ENCODE results near the gene LYZL2. TPM values are rescaled to one million over a fixed set of nuclear protein-coding genes. Genes with fewer than 3 reads are reported as not detected.
"Not testable (repeated sequence)": the region's sequence is repeated elsewhere in the genome, so short reads cannot be mapped to it uniquely, and the experiment has no call there.

The LYZL2 gene
- total RNA-seq: not detected

DNA sequence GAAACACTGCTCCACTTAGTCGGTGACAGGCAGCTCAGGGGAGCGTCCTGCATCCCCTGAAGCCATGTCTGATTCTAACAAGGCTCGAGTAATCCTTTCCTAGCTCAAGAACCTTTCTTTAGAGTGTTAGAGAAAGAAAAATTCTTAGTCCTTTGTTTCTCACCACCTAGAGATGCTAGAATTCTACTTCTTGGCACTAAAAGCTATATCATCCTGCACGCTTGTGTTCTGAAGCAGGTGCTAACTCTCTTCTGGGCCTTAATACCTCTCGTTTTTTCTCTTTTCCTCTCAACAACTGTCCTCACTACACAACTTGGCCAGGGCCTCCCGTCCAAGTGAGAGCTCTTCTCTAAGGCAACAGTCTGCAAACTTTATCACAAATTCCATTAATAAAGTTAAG is at the start of gene LYZL2:
Gene LYZL2, minus strand, starts transcription at position 101 of the 400 bp plus-strand sequence. CDS start 2,838 bp downstream, outside the sequence.
- no peak for DNase-seq (ENCODE audit: low spot score)
- no peak for ATAC-seq

DNA sequence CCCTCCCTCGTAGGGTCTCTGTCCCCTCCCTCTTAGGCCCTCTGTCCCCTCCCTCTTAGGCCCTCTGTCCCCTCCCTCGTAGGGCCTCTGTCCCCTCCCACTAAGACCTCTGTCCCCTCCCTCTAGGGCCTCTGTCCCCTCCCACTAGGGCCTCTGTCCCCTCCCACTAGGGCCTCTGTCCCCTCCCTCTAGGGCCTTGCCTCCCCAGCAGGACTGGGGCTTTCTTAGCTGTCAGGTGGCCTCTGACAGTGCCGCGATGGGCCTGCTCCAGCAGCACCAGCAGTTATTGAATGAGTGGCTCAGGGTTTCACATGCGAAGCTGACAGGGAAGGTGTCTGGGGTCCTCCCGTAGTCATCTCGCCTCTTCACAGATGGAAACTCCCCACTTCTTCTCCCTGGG is 48.1 kb upstream of the LYZL2 start:
- not testable (repeated sequence) for ATAC-seq; DNase-seq (ENCODE audit: low spot score)

DNA sequence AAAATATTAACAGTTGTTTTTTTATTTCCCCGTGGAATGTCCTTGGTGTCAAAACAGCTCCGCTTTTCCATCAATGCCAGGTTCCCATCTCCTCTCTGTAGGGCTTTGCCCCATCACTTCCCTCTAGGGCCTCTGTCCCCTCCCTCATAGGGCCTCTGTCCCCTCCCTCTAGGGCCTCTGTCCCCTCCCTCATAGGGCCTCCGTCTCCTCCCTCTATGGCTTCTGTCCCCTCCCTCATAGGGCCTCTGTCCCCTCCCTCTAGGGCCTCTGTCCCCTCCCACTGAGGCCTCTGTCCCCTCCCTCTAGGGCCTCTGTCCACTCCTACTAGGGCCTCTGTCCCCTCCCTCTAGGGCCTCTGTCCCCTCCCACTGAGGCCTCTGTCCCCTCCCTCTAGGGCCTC is 47.6 kb upstream of the LYZL2 start:
- DNase-seq (ENCODE audit: low spot score); ATAC-seq: not testable (repeated sequence)

DNA sequence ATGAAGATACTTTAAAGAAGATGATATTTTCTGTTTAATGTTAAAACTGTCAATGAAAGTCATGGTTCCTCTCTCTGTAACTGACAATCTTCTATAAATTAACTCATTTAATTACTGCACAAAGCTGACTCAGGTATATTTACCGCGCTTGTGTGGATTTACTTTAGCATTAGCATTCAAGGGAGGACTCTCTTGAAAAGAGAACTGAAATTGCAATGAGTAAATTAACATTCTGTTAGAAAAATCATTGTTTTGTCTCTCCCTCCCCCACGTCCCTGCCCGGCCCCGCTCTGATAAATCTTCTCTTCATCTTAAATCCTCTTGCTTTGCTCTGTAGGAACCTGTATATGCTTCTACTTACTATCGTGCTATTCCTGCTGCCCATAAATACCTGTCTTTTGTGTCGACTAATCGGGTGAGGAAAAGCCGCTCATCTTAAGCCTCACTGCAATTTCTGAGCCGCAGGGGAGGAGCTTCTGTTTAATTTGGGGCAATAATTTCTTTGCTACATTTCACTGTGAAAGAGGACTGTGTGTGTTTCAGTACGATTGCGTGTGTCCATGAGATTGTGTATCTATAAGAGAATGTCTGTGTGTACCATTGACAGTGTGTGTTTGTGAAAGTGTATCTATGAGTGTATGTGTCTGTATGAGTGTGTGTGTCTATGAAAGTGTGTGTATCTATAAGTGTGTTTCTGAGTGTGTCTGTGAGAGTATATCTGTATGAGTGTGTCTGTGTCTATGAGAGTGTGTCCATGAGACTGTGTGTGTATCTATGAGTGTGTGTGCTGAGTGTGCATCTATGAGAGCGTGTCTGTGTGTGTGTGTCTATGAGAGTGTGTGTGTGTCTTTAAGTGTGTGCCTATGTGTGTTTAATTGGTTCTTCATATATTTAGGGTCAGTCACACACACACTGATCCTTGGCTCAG is 46.5 kb upstream of the LYZL2 start:
- ATAC-seq: no peak
- no peak for DNase-seq (ENCODE audit: low spot score)

DNA sequence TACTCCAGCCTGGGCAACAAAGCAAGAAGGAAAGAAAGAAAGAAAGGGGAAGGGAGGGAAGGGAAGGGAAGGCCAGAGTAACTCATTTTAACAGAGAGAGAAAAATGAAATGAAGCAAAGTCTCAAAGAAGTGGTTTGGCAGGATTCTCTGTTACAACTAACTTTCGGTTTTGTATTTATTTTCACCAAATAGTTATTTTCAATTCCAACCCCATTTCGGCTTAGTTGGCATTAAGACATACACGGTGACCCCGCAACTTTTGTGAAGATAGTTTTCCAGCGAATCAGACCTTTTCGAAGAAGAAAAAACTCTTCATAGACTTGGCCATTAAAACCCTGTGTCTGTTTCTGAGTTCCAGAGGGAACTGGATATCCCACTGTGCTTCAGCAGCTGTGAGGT is 45.2 kb upstream of the LYZL2 start:
- no peak for DNase-seq (ENCODE audit: low spot score)
- no peak for ATAC-seq

DNA sequence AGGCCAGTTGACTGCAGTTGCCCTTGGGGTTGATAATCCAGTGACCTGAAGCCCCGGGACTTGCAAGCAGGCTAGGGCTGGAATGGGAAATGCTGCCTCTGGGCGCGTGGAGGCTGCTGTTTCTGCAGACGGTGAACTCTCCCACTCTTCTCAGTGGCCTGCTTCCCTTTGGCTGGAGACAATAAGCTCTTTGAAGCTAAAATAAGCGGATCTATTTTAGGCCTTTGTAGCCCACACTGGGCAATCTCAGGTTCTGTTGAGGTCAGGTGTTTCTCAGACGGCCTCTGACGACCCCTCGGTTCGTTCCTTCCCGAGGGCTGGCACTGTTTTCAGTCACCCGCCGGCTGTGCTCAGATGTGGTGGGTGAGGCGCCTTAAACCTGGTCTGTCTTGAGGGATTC is 43.7 kb upstream of the LYZL2 start:
- DNase-seq (ENCODE audit: low spot score); ATAC-seq: not testable (repeated sequence)

DNA sequence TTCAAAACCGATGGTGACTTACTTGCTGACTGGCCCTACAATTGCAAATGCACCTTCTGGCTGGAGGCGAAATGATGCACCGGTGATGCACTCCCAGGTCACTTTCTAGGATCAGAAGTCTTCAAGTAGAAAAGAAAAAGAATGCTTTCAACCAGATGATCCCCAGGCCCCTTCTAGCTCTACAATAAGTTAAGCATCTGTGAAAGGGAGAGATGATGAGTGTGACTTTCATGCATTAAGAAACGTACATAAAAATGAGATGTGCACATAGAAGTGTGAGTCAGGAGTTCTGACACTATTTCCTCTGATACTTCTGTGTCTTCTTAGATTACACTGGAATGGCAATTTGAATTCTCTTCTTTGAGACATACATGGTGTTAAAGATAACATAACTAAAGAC is 42.8 kb upstream of the LYZL2 start:
- not testable (repeated sequence) for DNase-seq (ENCODE audit: low spot score); ATAC-seq

DNA sequence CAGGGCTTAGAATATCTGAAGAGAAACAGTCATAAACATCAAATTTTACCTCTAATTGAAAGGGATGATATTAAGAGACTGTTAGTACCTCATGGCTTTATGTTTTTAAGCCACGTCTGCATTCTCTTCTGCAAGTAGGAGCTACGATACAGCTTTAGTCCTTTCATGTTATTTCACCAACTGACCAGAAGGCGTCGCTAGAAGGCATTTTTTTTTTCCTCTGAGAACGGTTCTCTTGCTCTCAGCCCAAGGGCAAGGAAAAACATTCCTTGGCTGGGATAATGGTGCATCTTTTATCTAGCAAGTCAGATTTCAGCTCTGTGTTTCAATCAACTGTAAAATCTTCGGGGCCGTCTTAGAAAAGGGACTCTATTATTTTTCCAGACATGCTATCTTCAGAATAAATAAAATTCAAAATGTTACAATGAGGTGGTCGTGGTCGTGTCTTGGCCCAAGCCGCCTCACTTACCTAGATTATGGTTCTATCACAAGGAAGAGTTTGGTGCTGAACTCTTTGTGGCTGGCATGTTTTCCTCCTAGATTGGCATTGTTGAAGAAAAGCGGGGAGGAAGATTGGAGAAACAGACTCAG is 41.6 kb upstream of the LYZL2 start:
- ATAC-seq (peak; percentile 91), DNase-seq (ENCODE audit: low spot score) (no peak)

DNA sequence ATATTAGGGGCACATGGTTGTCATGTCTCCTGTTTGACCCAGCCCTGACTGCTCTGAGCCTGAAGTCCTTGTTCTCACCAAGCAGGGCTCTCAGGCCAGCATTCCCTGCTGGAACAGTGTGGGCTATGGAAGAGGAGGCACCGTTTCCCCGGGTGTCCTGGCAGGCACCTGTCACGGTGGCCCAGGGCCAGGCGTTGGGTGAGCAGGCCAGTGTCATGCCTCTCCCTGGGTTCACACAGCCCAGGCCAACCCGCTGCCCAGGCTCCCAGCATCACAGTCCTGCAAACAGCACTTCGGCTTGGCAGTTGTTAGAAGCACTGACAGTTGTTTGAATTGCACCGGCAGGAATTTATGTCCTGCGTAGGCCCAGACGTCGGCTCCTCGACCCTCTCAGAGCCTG is 38.4 kb upstream of the LYZL2 start:
- peak; percentile 84 for ATAC-seq

DNA sequence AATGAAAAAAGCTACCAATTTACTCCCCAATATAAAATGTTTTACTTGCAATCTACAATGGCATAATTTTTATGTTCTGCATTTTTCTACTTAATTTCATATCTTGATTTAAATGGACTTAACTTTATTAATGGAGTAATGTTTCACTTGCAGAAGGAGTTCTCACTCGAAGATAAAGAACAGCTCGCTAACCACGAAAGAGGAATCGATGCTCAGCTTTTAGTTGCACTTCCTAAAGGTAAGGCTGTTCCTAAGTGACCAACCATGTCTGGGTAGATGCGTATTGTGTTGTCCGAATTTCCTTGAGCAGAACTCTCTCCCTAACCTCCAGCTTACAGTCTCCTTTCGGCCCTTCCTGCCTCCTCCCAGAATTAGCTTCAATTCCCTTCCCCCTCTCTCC is 33.9 kb upstream of the LYZL2 start:
- not testable (repeated sequence) for ATAC-seq; DNase-seq (ENCODE audit: low spot score)

More for the DNA sequence above, 38.4 kb upstream of the LYZL2 start:
- DNase-seq (ENCODE audit: low spot score): peak; percentile 58

DNA sequence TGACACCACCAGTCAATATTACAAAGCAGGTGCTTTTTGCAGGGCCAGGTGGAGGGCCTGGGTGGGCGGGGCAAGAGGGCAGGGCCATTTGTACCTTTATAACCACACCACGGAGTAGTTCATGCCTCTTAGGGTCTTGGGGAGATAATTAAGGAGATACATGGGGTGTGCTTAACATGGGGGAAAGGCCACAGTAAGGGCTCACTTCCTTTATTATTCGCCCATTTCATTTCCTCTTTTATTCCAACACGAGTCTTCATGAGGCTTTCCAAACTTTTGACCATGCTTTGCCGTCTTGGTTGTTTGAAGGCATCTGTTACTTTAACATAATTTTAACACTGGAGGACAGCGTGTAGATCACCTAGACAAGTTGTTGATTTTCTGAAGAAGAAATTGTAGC is 33.3 kb upstream of the LYZL2 start:
- no peak for DNase-seq (ENCODE audit: low spot score)
- no peak for ATAC-seq

DNA sequence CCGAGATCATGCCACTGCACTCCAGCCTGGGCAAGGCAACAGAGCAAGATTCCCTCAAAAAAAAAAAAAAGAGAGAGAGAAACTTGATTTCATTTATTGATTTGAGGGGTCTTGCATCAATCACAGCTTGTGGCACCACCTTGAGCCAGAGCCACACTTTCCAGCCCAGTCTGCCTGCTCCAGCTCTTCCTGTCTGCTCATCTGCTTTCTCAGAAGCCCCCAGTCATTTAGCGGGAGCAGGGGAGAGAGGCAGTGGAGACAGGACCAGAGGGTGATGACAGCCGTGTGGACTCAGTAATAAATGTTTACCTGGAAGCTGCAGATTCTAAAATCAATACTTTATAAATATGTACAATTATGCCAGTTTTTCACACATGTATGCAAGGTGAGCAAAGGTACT is 30.8 kb upstream of the LYZL2 start:
- DNase-seq (ENCODE audit: low spot score); ATAC-seq: not testable (repeated sequence)

DNA sequence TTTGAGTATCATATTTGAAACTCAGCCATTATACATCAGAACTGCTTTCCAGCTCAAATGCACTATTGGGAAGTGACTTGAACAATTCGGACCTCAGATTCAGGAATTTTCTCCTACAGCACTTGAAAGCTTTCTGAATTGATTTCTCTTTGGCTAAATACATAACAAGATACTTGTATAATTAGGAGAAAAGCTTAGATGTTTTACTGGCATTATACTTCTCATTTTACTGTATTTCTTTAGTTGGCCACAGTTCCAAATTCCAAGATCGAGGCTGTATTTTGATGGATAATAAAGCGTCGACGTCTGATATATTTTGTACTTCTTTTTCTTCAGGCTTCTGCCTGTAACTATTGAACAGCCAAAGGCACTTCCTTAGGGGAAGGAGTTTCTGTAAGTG is 26.7 kb upstream of the LYZL2 start:
- no peak for DNase-seq (ENCODE audit: low spot score)
- ATAC-seq: no peak

DNA sequence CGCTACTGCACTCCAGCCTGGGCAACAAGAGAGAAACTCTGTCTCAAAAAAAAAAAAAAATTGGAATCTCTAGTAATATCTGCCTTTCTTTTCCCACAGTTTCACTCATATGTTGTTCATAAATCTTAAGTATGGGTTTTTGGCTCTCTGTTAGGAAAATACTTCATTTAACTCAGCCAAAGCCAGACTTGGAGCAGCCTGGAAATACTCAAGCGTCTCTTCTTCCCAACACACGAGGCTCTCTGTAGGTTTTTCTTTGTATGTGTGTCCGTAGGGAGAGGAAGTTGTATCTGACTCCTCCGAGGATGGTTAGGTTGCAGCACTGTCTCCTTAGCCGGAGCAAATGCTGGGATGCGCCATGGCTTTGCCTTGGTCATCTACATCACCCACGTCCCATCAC is 25.4 kb upstream of the LYZL2 start:
- DNase-seq (ENCODE audit: low spot score); ATAC-seq: not testable (repeated sequence)

DNA sequence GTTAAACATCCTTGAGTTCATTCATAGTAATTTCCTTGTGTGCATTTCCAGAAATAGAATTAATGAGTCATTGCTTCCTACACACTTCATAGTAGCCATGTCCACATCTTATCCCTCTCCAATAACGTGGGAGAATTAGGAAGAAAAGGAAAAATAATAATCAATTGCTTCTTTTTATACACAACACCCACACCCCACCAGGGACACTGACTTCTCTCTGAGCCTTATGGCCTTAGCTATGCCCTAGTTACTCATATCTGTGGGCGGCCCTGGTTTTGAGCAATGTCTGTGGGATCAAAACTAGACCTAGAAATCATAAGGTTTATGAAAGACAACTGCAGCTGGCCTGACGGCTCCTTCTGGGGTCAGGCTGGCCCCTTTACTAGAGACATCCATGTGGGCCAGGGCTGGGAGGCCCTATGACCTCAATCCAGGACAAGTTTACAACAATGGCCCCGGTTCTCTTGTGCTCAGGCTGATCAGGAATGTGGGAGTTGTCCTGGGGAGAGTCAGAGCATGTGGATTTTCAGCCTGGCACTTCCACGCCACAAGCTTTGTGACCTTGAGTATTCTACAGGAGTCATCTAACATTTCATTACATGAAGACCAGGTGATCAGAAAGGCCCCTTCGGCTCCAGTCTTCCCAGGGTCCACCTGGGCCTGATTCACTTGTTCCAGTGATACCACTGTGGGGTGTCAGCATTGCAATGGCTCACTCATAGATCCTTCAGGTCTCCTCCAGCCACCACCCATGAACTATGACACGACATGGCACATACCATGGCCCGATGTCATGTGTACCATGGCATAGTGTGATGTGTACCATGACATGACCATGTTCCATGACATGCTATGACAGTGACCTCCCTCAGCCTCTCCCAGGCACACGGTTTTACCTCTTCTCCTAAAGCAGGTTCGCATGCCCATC is 22.2 kb upstream of the LYZL2 start:
- ATAC-seq; DNase-seq (ENCODE audit: low spot score): not testable (repeated sequence)

DNA sequence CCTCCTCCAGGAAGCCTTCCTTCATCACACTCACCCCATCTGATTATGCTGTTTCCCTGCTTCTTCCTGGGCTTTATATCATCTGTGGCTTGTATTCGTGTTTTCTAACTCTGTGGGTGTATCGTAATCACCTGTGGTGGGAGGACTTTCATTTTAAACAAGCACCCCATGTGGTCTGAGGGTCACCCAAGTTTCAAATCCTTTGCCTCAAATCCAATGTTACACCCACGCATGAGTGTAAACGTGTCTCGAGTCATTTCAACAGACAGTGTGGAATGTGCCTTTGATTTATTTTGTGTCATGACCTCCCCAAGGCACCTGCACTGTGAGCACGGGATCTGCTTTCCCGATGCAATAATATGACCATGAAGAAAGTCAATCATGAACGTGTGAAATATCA is 17.5 kb upstream of the LYZL2 start:
- no peak for ATAC-seq
- DNase-seq (ENCODE audit: low spot score): no peak

DNA sequence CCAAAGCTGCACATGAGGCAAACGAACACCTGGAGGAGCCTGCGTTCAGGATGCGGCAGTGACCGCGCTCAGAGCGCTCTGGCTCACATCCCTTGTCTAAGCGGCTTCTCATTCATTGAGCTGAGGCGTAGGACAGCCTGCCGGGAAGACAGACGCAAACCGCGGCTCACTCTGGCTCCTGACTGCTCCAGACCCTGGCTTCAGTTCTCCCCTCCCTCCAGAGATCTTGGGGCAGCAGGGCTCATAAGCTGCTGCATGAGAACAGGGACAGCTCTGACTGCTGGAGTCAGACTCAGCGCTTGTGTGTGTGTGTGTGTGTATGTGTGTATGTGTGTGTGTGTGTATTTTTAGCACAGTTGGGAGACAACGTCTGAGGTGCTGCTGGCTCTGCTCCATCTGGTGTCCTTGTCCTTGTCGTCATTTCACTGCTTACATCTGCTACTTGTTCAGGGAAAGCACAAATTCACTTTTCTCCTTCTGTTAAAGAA is 15.8 kb upstream of the LYZL2 start:
- ATAC-seq (peak; percentile 62), DNase-seq (ENCODE audit: low spot score) (no peak)

DNA sequence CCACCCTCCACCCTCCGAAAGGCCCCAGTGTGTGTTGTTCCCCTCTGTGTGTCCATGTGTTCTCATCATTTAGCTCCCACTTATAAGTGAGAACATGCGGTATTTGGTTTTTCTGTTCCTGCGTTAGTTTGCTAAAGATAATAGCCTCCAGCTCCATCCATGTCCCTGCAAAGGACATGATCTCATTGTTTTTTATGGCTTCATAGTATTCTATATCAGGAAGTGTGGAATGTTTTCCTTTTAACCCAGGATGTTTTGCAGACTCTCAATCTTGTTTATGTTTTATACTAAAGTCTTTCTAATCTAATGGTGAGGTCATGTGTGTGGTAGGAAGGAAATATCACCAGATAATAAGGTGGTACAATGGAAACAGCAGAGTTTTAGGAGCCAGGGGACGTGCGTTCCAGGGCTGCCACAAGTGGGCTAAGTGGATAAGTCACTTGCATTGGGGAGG is 14.9 kb upstream of the LYZL2 start:
- peak; percentile 24 for ATAC-seq
- not testable (repeated sequence) for DNase-seq (ENCODE audit: low spot score)

DNA sequence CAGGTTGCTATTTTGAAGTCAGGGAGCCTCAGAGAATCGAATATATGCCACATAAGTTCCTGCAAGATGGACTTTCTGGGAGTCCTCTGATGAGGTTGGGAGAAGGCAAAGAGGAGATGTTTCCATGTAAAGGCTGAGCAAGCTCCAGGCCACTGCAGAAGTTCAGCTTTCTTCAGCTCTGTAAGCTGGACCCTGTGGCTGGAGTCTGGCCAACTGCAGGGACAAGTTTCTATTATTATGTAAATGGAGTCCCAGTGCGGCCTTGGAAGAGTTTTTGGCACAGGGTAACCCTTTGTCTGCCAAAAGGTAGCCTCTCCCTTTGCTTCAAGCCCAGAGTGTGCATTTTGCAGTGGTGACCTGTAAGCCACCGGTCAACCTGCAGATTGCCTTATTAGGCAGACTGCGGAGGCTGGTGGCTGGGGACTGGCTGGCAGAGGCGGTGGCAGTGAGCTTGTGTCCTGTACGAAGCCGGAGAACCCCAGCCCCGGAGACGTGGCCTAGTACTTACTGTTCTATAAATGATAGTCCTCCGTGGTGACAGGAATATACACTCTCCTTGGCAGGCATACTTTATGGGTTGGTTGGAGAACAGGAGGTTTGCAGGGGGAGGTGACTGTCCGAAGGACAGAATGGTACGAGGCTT is 14.1 kb upstream of the LYZL2 start:
- ATAC-seq; DNase-seq (ENCODE audit: low spot score): not testable (repeated sequence)

DNA sequence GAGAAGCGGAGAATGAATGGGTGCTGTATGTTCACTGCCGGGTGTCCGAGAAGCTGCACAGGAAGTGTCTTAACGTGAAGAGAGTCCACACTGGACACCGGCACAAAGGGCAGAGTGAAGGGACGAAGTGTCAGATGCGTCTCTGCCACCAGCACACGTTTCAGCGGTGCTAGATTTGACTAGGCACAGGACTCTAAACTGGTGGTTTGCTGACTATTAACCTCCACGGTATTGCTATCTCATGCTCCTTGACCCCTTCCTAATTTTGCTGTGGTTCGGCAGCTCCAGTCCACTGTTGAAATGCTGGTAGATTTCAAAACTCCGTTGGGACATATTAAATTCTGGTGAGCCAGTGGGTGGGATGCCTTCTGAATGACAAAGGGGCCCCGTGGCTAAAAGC is 13.3 kb upstream of the LYZL2 start:
- peak; percentile 54 for ATAC-seq
- not testable (repeated sequence) for DNase-seq (ENCODE audit: low spot score)
